ENCODE results near the gene AHRR. TPM values are rescaled to one million over a fixed set of nuclear protein-coding genes. Genes with fewer than 3 reads are reported as not detected.
"Not testable (repeated sequence)": the region's sequence is repeated elsewhere in the genome, so short reads cannot be mapped to it uniquely, and the experiment has no call there.

The AHRR gene
- total RNA-seq, 1 donor from 2014 or later: 2.6 TPM

GRCh38 chr5:407051-407450 is 85.5 kb downstream of the AHRR start:
- no peak for TF ChIP-seq CTCF (IDR thresholded peaks at IDR 0.05; ENCODE audit: insufficient read depth, low read length, poor library complexity, severe bottlenecking)
- DNase-seq (ENCODE audit: low read depth): no peak
- no peaks in the 10 kb centered on the region for H3K36me3 ChIP-seq (ENCODE audit: control insufficient read depth, insufficient read depth, low read length)

GRCh38 chr5:407801-408268 is 86.3 kb downstream of the AHRR start:
- H3K4me3 ChIP-seq (ENCODE audit: low read depth, low read length): no peak overlapping the region
- DNase-seq (ENCODE audit: low read depth): no peak
- TF ChIP-seq CTCF (IDR thresholded peaks at IDR 0.05; ENCODE audit: insufficient read depth, low read length, poor library complexity, severe bottlenecking): no peak

More at GRCh38 chr5:407051-407450, 85.5 kb downstream of the AHRR start:
- Histone ChIP-seq H3K4me3 (ENCODE audit: low read depth, low read length) (no peak overlapping the region), H3K27me3 (ENCODE audit: control insufficient read depth, insufficient read depth, low read length) (no peaks in the 10 kb centered on the region)

GRCh38 chr5:410911-411517 is 89.5 kb downstream of the AHRR start:
- TF ChIP-seq CTCF (IDR thresholded peaks at IDR 0.05; ENCODE audit: insufficient read depth, low read length, poor library complexity, severe bottlenecking): no peak
- H3K4me3 ChIP-seq (ENCODE audit: low read depth, low read length): no peak overlapping the region
- no peaks in the 10 kb centered on the region for H3K36me3 ChIP-seq (ENCODE audit: control insufficient read depth, insufficient read depth, low read length)
- DNase-seq (ENCODE audit: low read depth): no peak
- H3K27me3 ChIP-seq (ENCODE audit: control insufficient read depth, insufficient read depth, low read length): no peaks in the 10 kb centered on the region

More at GRCh38 chr5:407801-408268, 86.3 kb downstream of the AHRR start:
- no peaks in the 10 kb centered on the region for H3K36me3 ChIP-seq (ENCODE audit: control insufficient read depth, insufficient read depth, low read length)
- H3K27me3 ChIP-seq (ENCODE audit: control insufficient read depth, insufficient read depth, low read length): no peaks in the 10 kb centered on the region

GRCh38 chr5:411728-412127 is 90.2 kb downstream of the AHRR start:
- no peak for DNase-seq (ENCODE audit: low read depth)
- no peak for TF ChIP-seq CTCF (IDR thresholded peaks at IDR 0.05; ENCODE audit: insufficient read depth, low read length, poor library complexity, severe bottlenecking)
- Histone ChIP-seq H3K27me3 (ENCODE audit: control insufficient read depth, insufficient read depth, low read length) (no peaks in the 10 kb centered on the region), H3K36me3 (ENCODE audit: control insufficient read depth, insufficient read depth, low read length) (no peaks in the 10 kb centered on the region), H3K4me3 (ENCODE audit: low read depth, low read length) (no peak overlapping the region)

GRCh38 chr5:414991-415927 is 93.7 kb downstream of the AHRR start:
- H3K4me3 ChIP-seq (ENCODE audit: low read depth, low read length); H3K36me3 ChIP-seq (ENCODE audit: control insufficient read depth, insufficient read depth, low read length); DNase-seq (ENCODE audit: low read depth); H3K27me3 ChIP-seq (ENCODE audit: control insufficient read depth, insufficient read depth, low read length): not testable (repeated sequence)

GRCh38 chr5:415928-416635 is 94.6 kb downstream of the AHRR start:
- TF ChIP-seq CTCF (IDR thresholded peaks at IDR 0.05; ENCODE audit: insufficient read depth, low read length, poor library complexity, severe bottlenecking): no peak
- no peak for DNase-seq (ENCODE audit: low read depth)
- no peaks in the 10 kb centered on the region for H3K27me3 ChIP-seq (ENCODE audit: control insufficient read depth, insufficient read depth, low read length)
- H3K4me3 ChIP-seq (ENCODE audit: low read depth, low read length): no peak overlapping the region
- no peaks in the 10 kb centered on the region for H3K36me3 ChIP-seq (ENCODE audit: control insufficient read depth, insufficient read depth, low read length)
